ENCODE data around the gene MARK4. TPM values are rescaled to one million over a fixed set of nuclear protein-coding genes. Genes with fewer than 3 reads are reported as not detected.

Gene MARK4
- total RNA-seq (ENCODE audit: low replicate concordance), result 38.8 and 47.3 TPM in 2 replicates
- long read RNA-seq, partial matches to known transcripts, result 0 of 1 reads
- long read RNA-seq, other reads (novel, unspliced or antisense), result 1 of 1 reads

DNA sequence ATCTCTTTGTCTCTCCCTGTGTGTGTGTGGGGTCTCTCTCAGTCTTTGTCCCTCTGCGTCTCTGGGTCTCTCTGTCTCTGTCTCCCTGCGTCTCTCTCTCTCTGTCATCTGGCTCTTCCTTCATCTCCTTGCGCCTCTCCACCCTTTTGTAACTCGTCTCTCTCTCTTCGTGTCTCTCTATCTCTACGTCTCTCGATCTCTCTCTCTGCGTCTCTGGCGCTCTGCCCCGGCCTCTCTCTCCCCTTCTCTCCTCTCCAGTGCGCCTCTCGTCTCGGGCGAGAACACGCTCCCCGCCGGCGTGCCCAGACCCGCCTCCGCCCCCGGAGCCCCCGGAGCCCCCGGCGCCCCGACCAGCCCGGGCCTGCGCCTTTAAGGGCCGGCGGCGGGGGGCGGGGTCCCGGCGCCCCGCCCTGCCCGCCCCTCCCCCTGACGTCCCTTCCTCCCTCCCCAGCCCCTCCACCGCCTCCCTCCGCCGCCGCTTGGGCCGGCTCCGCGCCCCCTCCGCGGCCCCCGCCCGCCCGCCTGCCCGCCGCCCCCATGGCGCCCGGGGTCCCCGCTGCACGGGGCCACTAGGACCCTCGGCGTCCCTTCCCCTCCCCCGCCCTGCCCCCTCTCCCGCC, at the start of gene MARK4:
Gene MARK4, plus strand, starts transcription at position 440 of the 620 bp plus-strand sequence. CDS start 318 bp downstream, outside the sequence.
- no peaks in the 10 kb centered on the region for H3K9me3 Mint-ChIP-seq
- H3K27ac Mint-ChIP-seq, result peak within 1 kb of the TSS; percentile 82
- H3K4me1 Mint-ChIP-seq (ENCODE audit: unreplicated experiment), result peaks cover 26% of the 10 kb centered on the region
- peak; percentile 77 for DNase-seq (ENCODE audit: extremely low spot score, unreplicated experiment)
- TF ChIP-seq, protein P1, sequence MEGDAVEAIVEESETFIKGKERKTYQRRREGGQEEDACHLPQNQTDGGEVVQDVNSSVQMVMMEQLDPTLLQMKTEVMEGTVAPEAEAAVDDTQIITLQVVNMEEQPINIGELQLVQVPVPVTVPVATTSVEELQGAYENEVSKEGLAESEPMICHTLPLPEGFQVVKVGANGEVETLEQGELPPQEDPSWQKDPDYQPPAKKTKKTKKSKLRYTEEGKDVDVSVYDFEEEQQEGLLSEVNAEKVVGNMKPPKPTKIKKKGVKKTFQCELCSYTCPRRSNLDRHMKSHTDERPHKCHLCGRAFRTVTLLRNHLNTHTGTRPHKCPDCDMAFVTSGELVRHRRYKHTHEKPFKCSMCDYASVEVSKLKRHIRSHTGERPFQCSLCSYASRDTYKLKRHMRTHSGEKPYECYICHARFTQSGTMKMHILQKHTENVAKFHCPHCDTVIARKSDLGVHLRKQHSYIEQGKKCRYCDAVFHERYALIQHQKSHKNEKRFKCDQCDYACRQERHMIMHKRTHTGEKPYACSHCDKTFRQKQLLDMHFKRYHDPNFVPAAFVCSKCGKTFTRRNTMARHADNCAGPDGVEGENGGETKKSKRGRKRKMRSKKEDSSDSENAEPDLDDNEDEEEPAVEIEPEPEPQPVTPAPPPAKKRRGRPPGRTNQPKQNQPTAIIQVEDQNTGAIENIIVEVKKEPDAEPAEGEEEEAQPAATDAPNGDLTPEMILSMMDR (conservative IDR thresholded peaks at IDR 0.05), result no peak
- no peaks in the 10 kb centered on the region for H3K27me3 Mint-ChIP-seq
- peak within 1 kb of the TSS; percentile 97 for H3K4me3 Mint-ChIP-seq
- no peaks in the 10 kb centered on the region for H3K36me3 Mint-ChIP-seq

DNA sequence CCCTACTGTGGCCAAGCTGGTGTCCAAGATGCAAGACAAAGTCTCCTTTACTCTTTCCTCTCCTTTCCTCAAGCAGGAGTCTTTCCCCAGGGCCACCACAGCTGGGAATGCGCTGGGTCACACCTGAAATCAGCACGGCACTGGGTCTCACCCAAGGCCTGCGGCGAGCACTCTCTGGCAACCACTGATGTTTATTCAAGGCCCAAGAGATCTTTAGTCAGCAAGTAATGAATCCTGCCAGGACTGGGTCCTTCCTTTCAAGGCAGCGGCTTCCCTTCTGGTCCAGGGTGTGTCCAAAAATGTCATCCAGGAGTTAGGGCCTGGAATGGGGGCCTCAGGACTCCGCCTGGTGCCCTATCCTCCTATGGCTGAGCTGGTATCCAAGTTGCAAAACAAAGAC, 48.4 kb upstream of the MARK4 start:
- Mint-ChIP-seq H3K9me3 (no peaks in the 10 kb centered on the region), H3K36me3 (no peaks in the 10 kb centered on the region), H3K27me3 (peaks cover 3% of the 10 kb centered on the region), H3K4me3 (no peak overlapping the region), H3K27ac (no peak overlapping the region), H3K4me1 (ENCODE audit: unreplicated experiment) (no peaks in the 10 kb centered on the region)
- TF ChIP-seq, protein P1 (conservative IDR thresholded peaks at IDR 0.05), result no peak
- no peak for DNase-seq (ENCODE audit: extremely low spot score, unreplicated experiment)

DNA sequence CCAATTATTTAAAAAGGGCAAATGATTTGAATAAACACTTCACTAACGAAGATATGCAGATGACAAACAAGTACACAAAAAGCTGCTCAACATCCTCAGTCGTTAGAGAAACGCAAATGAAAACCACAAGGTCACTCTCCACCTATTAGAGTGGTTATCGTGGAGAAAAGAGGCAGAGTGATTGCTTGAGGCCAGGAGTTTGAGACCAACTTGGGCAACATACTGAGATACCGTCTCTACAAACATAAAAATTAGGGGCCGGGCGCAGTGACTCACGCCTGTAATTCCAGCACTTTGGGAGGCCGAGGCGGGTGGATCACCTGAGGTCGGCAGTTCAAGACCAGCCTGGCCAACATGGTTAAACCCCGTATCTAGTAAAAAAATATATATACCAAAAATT, 45.3 kb upstream of the MARK4 start:
- DNase-seq (ENCODE audit: extremely low spot score, unreplicated experiment), result no peak
- Mint-ChIP-seq H3K27ac (no peak overlapping the region), H3K36me3 (no peaks in the 10 kb centered on the region), H3K9me3 (no peaks in the 10 kb centered on the region), H3K4me3 (no peak overlapping the region), H3K27me3 (no peaks in the 10 kb centered on the region), H3K4me1 (ENCODE audit: unreplicated experiment) (no peaks in the 10 kb centered on the region)
- TF ChIP-seq, protein P1 (conservative IDR thresholded peaks at IDR 0.05), result no peak

DNA sequence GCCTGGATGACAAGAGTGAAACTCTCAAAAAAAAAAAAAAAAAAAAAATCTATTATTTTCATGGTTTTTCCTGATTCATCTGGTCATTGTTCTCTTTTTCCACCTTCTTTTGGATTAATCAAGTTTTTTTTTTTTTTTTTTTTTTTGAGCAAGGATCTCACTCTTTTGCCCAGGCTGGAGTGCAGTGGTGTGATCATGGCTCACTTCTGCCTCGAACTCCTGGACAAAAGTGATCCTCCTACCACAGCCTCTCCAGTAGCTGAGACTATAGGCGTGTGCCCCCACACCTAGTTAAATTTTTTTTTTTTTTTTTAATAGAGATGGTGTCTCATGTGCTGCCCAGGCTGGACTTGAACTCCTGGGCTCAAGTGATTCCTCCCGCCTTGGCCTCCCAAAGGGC, 44.7 kb upstream of the MARK4 start:
- H3K27me3 Mint-ChIP-seq, result no peaks in the 10 kb centered on the region
- H3K9me3 Mint-ChIP-seq, result no peaks in the 10 kb centered on the region
- no peak overlapping the region for H3K27ac Mint-ChIP-seq
- H3K4me1 Mint-ChIP-seq (ENCODE audit: unreplicated experiment), result peaks cover under 1% of the 10 kb centered on the region
- no peak for DNase-seq (ENCODE audit: extremely low spot score, unreplicated experiment)
- no peaks in the 10 kb centered on the region for H3K36me3 Mint-ChIP-seq
- TF ChIP-seq, protein P1 (conservative IDR thresholded peaks at IDR 0.05), result no peak
- H3K4me3 Mint-ChIP-seq, result no peak overlapping the region

DNA sequence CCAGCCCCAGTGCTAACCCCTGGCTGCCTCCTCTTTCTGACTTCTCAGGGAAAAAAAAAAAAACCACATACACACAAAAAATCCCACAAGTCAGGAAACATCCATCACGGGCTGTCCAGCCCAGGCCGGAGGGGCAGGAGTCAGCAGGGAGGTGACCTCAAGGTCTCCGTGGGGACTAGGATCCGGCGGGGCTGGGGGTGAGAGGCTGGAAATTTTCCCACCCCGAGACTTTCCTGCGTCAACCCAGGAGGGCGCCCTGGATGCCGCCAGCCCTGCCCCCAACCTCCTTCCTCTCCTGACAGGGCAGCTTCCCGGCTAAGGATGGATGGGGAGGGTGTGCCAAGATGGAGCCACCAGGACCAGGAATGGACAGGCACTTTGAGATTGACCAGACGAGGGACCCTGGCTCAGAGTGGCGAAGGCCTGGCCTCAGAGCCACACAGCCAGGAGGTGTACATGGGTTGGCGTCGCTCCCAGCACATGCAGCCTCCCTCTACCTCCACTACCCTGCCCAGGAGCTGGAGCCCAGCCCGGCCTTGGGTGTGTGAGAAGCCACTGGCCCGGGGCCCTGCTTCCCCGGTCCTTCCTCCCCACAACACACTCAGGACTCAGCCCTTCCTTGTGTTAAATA, 39.2 kb upstream of the MARK4 start:
- TF ChIP-seq, protein P1 (conservative IDR thresholded peaks at IDR 0.05), result no peak
- H3K9me3 Mint-ChIP-seq, result no peaks in the 10 kb centered on the region
- no peaks in the 10 kb centered on the region for H3K36me3 Mint-ChIP-seq
- H3K27me3 Mint-ChIP-seq, result peaks cover 33% of the 10 kb centered on the region
- no peak for DNase-seq (ENCODE audit: extremely low spot score, unreplicated experiment)
- no peak overlapping the region for H3K4me3 Mint-ChIP-seq
- H3K4me1 Mint-ChIP-seq (ENCODE audit: unreplicated experiment), result peaks cover 19% of the 10 kb centered on the region
- no peak overlapping the region for H3K27ac Mint-ChIP-seq

All from type B pancreatic cell (in vitro differentiated cells).